ENCODE measurements around the gene AGTR1.

Gene AGTR1

GRCh38 chr3:148697306-148698189, at the start of gene AGTR1:
Gene AGTR1, plus strand, starts transcription at chr3:148697903. Its CDS starts 43,133 bp downstream, at chr3:148741036.
- DNase-seq: peak; percentile 89

- no peak for DNase-seq
Measured at GRCh38 chr3:148648685-148649352, 48.9 kb upstream of the AGTR1 start.

GRCh38 chr3:148651549-148651948, 46.2 kb upstream of the AGTR1 start:
- no peak for DNase-seq

DNA sequence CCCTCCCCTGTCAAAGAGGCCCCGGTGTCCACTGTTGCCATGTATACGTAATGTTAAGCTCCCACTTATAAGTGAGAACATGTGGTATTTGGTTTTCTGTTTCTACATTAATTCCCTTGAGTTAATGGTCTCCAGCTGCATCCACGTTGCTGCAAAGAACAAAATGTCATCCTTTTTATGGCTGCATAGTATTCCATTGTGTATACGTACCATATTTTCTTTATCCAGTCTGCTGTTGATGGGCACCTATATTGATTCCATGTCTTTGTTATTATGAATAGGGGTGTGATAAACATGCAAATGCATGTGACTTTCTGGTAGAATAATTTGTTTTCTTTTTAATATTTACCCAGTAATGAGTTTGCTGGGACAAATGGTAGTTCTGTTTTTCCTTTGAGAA, 43.3 kb upstream of the AGTR1 start:
- no peak for DNase-seq

GRCh38 chr3:148657470-148657869, 40.2 kb upstream of the AGTR1 start:
- no peak for DNase-seq

DNA sequence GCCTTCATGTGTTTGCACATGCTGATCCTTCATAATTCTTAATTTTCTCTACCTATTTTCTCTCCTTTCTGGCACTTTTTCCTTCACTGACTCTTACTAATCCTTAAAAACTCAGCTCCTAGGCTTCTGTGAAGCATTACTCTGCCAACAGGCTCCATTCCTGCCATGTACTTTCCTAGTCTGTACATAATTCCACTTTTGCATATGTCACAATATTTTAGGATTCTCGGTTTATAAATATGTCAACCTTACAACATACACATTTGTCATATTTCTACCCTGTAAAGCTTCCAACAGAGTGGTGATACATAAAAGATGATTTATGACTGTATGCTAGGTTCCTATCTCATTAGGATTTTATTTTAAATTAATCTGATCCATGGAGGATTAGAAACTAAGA, 38.2 kb upstream of the AGTR1 start:
- no peak for DNase-seq

- DNase-seq: no peak
Measured at GRCh38 chr3:148680289-148680688, 17.4 kb upstream of the AGTR1 start.

GRCh38 chr3:148681080-148681479, 16.6 kb upstream of the AGTR1 start:
- no peak for DNase-seq

DNA sequence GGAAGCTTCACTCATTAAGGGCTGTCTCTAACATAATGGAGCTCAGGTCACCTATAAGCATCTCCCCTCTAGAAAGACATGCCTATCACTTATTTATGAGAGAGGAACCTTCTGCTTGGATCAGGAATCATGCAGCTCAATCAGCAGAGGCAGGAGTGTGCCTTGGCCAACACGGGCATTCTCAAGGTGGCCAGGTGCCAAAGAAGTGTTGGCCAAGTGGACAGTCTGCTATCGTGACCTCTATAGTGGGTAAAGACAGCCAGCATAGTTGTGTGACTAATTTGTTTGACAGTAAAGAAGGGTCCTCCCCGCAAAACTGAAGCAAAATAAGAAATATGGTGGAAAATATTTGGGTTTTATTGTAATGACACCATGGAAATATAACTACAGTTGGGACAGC, 14.7 kb upstream of the AGTR1 start:
- no peak for DNase-seq

DNA sequence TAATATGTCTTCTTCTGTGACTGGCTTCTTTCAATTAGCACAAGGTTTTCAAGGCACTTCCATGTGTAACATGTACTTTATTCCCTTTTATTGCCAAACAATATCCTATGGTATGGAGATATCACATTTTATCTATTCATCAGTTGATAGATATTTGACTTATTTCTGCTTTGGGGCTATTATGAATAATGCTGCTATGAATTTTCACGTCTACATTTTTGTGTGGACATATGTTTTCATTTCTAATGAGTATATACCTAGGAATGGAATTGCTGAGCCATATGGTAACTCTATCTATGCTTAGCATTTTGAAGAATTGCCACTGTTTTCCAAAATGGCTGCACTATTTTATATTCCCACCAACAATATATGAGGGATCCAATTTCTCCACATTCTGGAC, 3.6 kb upstream of the AGTR1 start:
- DNase-seq: no peak

DNA sequence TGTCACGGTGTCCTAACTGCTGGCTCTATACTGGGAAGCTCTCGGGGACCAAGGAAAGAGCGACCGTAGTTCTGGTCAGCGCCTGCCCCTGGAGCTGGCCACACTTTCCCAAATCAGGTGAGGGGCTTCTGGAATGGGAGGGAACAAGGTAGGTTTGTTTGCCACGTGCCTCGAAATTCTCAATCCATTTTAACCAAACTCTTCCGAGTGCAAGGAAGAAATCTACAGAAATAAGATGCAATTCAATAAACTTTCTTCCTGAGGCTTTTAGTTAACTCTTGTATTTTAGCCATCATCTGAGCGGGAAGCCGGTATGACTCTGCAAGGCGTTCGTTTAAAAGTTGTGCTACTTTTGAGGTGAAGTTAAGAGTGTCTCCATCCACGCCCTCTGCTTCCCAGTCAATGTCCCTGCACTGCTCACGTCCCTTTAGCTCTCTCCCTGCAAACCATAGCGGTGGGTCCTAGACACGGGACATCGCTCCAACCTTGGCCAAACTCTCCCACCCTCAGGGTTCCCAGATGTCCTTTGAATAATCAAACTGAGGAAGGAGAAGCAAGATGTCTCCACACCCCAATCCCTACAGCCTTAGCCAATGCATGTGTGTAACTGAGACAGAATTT, 597 bp downstream of the AGTR1 start:
- no peak for DNase-seq

DNA sequence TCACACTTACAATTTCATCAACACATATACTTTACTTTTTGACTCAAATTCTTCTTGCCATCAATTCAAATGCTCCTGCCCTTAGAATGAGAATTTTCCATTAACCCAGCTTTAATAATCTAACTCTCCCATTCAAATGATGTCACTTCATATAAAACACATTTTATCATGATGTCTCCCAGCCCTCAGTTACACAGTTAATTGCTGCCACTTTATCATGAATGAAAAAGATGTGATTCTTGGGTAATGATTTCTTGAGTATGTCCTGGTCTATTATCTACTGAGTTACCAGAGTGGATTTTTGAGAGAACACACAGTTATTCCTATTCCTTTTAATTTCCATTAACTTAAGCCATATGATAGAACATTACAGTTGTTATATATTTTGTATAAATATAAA, 7.6 kb downstream of the AGTR1 start:
- no peak for DNase-seq

GRCh38 chr3:148707601-148708380, 10.1 kb downstream of the AGTR1 start:
- DNase-seq: no peak

- DNase-seq: no peak
Measured at GRCh38 chr3:148708409-148708808, 10.7 kb downstream of the AGTR1 start.

DNA sequence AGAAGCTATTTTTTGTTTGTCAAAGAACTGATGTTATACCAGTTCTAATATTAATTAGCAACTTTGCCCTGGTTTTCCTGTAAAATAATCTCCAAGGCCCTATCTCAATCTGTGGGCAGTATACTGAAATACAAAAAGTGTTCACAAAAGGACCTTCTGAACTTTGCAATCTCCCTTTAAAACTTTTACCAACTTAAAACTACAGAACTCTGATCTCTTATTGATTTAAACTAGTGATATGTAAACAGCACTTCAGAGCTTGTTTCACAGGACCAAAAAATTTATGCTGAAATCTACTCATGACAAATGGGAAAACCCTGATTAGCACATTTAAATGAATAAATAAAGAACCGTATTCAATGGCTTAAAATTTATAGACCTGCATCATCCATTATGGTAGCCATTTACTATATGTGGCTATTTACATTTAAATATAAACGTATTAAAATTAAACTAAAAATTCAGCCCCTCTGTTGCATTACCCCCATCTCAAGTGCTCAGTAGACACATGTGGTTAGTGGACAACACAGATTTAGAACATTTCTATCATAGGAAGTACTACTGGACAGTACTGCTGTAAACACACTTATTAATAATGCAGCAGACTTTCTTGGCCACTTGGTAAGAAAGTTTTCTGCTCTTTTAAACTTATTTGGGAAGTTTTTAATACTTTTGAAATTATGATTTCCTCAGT, 12.0 kb downstream of the AGTR1 start:
- DNase-seq: no peak

- DNase-seq: no peak
Measured at GRCh38 chr3:148710665-148711064, 13.0 kb downstream of the AGTR1 start.

- no peak for DNase-seq
Measured at GRCh38 chr3:148711981-148712666, 14.4 kb downstream of the AGTR1 start.

DNA sequence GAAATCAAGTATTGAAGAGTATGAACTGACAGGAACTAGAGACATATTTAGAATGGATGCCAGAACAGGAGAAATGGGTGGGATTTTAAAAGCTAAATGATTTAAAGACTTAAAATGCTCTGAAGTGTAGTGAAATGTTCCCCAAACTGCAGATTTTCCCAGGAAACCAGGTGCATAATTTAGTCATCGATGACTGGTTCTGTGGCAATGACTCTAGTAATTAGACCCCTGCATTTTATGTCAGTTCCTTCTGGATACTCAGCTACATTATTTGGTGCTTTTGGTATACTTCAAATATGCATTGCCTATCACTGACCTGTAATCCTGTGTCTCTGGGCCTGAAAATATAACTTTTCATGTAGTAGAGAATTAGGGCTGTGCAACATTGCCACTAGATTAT, 16.8 kb downstream of the AGTR1 start:
- no peak for DNase-seq

GRCh38 chr3:148716657-148717056, 19.0 kb downstream of the AGTR1 start:
- DNase-seq: no peak

DNA sequence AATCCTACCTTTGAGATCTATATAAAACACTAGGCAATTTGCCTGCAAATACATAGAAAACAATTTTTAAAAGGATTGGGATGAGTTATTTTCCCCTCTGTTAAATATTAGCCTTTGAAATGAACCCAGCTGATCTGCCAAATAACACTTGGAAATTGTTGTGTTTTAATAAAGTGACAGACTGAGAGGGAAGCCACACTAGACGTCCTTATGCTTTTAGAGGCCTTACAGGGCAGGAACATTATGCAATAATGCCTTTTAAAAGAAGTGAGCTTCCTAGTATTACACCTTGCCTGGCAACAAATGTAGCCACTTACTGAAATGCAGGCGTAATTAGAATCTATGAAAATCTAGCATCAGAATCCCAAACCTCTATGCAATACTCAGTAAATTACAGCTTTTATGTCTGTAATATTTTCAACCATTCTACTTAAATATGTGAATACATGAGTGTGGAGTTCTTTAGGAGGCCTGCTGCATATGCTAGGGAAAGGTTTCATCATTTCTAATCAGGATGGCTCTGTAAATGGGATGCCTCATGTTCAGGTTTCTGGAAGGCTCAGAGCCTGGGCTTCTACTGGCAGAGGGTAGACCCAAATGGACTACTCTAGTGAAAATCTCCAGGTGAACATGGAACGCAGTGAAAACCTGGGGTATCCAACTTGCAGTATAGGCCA, 20.3 kb downstream of the AGTR1 start:
- DNase-seq: no peak
